IPS DF 19.7 (cell line): Measurements from ENCODE around the gene SMIM5.
A peak's percentile ranks its signal among the peaks of the same experiment; 100 is the strongest.
"Not testable (repeated sequence)": the region's sequence is repeated elsewhere in the genome, so short reads cannot be mapped to it uniquely, and the experiment has no call there.

Experiments
- DNase-seq: peaks from one replicate; pipeline ENCODE4 v3.0.0-alpha.2; 2013; ENCODE audit warnings: low read depth, low spot score

Gene SMIM5

GRCh38 chr17:75632863-75633485 is at the start of gene SMIM5:
SMIM5 (plus strand) TSS chr17:75633434; CDS start chr17:75640202, 6,768 bp downstream.
- DNase-seq = peak; percentile 40

GRCh38 chr17:75584849-75585175 is 48.4 kb upstream of the SMIM5 start:
- no peak for DNase-seq

- DNase-seq = no peak
Measured at GRCh38 chr17:75587675-75588595, 45.3 kb upstream of the SMIM5 start, which contains the start of gene MYO15B. MYO15B (plus strand) TSS chr17:75587800; CDS start chr17:75588058, 258 bp downstream.

- no peak for DNase-seq
Measured at GRCh38 chr17:75588596-75589011, 44.6 kb upstream of the SMIM5 start.

- peak; percentile 17 for DNase-seq
Measured at GRCh38 chr17:75589012-75589918, 44.0 kb upstream of the SMIM5 start.

GRCh38 chr17:75589919-75590303 is 43.3 kb upstream of the SMIM5 start:
- DNase-seq = no peak

- DNase-seq = no peak
Measured at GRCh38 chr17:75590314-75590761, 42.9 kb upstream of the SMIM5 start.

GRCh38 chr17:75590849-75591721 is 42.1 kb upstream of the SMIM5 start:
- no peak for DNase-seq

- no peak for DNase-seq
Measured at GRCh38 chr17:75591722-75592302, 41.4 kb upstream of the SMIM5 start.

GRCh38 chr17:75592348-75593020 is 40.8 kb upstream of the SMIM5 start:
- no peak for DNase-seq

GRCh38 chr17:75593430-75593829 is 39.8 kb upstream of the SMIM5 start:
- not testable (repeated sequence) for DNase-seq

GRCh38 chr17:75594499-75595283 is 38.5 kb upstream of the SMIM5 start:
- no peak for DNase-seq

- DNase-seq = no peak
Measured at GRCh38 chr17:75595284-75595919, 37.8 kb upstream of the SMIM5 start.

- DNase-seq = no peak
Measured at GRCh38 chr17:75595920-75596313, 37.3 kb upstream of the SMIM5 start.

GRCh38 chr17:75596320-75597087 is 36.7 kb upstream of the SMIM5 start:
- DNase-seq = no peak

GRCh38 chr17:75601057-75601987 is 31.9 kb upstream of the SMIM5 start:
- peak; percentile 65 for DNase-seq

- no peak for DNase-seq
Measured at GRCh38 chr17:75602644-75603043, 30.6 kb upstream of the SMIM5 start.
